Upper lobe of left lung (tissue), 4 donors: ENCODE measurements around the gene TFB1M.

Experiments used
- CTCF ChIP-seq, 6 experiments: fragments of 450-650 bp in 4 of 6; fragments of 200-600 bp in 2 of 6; sonication (generic) in 2 of 6; IDR thresholded peaks; one replicate each; pipeline ENCODE4 v1.5.1; 2016 to 2019; ENCODE audit warnings: antibody characterized with exemption in 6 of 6
- EP300 ChIP-seq, 4 donors: sonication (generic); formaldehyde crosslinking; IDR thresholded peaks; one replicate each; pipeline ENCODE4 v1.5.1; 2017; ENCODE audit warnings: antibody characterized with exemption in 4 of 4, control low read depth in 2 of 4
- POLR2AphosphoS5 ChIP-seq, 2 donors: sonication (generic); formaldehyde crosslinking; IDR thresholded peaks; one replicate each; pipeline ENCODE4 v1.5.1; 2017; ENCODE audit warnings: antibody characterized with exemption in 2 of 2

DNA sequence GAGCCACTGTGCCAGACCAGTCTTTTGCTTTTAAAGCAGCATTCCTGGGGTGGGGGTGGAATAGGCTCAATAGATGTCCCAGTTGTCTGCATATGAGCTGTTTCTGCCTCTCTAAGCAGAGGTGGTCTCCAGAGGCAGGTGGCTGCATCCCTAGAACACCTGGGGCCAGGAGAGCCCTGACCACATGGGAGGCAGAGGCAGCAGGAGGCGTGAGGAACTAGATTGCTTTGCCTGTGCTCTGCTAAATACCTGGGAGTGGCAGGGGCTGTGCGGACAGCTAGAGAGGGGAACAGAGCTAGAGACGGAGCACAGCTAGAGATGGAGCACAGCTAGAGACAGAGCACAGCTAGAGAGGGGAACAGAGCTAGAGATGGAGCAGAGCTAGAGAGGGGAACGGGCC lies 79.6 kb downstream of the TFB1M start:
- TF ChIP-seq CTCF (IDR thresholded peaks at IDR 0.05) (no peak), POLR2AphosphoS5 (IDR thresholded peaks at IDR 0.05) (no peak), EP300 (IDR thresholded peaks at IDR 0.05) (no peak)
